ENCODE data around the gene SIK2.

GRCh38 chr11:111569476-111569875 lies 32.8 kb upstream of the SIK2 start:
- TF ChIP-seq CTCF (conservative IDR thresholded peaks at IDR 0.05; ENCODE audit: low read depth, low read length) (no peak), EZH2phosphoT487 (IDR thresholded peaks at IDR 0.05; ENCODE audit: borderline replicate concordance, low read length) (no peak), EZH2 (IDR thresholded peaks at IDR 0.05; ENCODE audit: low read length, unreplicated experiment) (no peak)

Data from PC-3 (cell line).